Central memory CD8-positive, alpha-beta T cell (primary cell): ENCODE measurements around the gene PSMB11.

Experiments
- ATAC-seq: fragments of 150-1000 bp; cut with Tn5 transposase; replicated peaks from 2 replicates; pipeline ENCODE4 v1.10.0; 2022; ENCODE audit warnings: mild to moderate bottlenecking, moderate FRiP score, moderate number of reproducible peaks; ENCODE audit not compliant: poor library complexity, severe bottlenecking; ENCODE audit errors: extremely low read depth
- DNase-seq, 2 donors: peaks; one replicate each; pipeline ENCODE4 v3.0.0; 2021; ENCODE audit warnings: low spot score in 2 of 2
- H3K27ac Mint-ChIP-seq: one replicate; pipeline ENCODE4 v1.8.0; 2022; ENCODE audit warnings: low read depth, mild to moderate bottlenecking, moderate library complexity, mixed read lengths
- H3K27me3 Mint-ChIP-seq: one replicate; pipeline ENCODE4 v1.8.0; 2022; ENCODE audit warnings: mixed read lengths
- H3K36me3 Mint-ChIP-seq: one replicate; pipeline ENCODE4 v1.8.0; 2022; ENCODE audit warnings: mild to moderate bottlenecking, moderate library complexity, mixed read lengths; ENCODE audit not compliant: insufficient read depth
- H3K4me1 Mint-ChIP-seq: one replicate; pipeline ENCODE4 v1.8.0; 2022; ENCODE audit warnings: mixed read lengths
- H3K4me3 Mint-ChIP-seq: one replicate; pipeline ENCODE4 v1.8.0; 2022; ENCODE audit warnings: mild to moderate bottlenecking, moderate library complexity, mixed read lengths
- H3K9me3 Mint-ChIP-seq: one replicate; pipeline ENCODE4 v1.8.0; 2022; ENCODE audit warnings: mixed read lengths

Gene PSMB11

GRCh38 chr14:23093104-23093503 lies 51.1 kb downstream of the PSMB11 start:
- Mint-ChIP-seq H3K36me3 (peaks cover 53% of the 10 kb centered on the region), H3K9me3 (no peaks in the 10 kb centered on the region), H3K4me3 (no peak overlapping the region), H3K4me1 (peaks cover 13% of the 10 kb centered on the region), H3K27me3 (no peaks in the 10 kb centered on the region), H3K27ac (no peak overlapping the region)
- DNase-seq (no peak), ATAC-seq (no peak)

DNA sequence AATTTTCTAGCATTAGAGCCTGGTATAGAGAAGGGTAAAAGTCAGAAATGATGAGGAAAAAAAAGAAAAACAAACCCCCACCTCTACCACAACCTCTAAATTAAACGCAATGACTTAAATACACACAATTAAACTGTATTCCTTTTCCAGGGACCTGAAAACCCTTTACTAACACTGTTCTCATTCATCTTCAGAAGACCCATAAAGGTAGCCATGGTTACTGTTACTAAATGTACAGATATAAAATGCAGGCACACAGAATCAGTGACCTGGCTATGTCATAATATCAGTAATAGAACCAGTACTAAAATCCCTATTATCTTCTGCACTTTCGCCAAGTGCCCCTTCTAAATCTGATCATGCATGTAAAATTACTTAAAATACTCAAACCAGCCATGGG lies 51.5 kb downstream of the PSMB11 start:
- H3K36me3 Mint-ChIP-seq: peaks cover 52% of the 10 kb centered on the region
- no peaks in the 10 kb centered on the region for H3K27me3 Mint-ChIP-seq
- H3K27ac Mint-ChIP-seq: no peak overlapping the region
- peaks cover 13% of the 10 kb centered on the region for H3K4me1 Mint-ChIP-seq
- ATAC-seq (no peak), DNase-seq (no peak)
- H3K4me3 Mint-ChIP-seq: no peak overlapping the region
- H3K9me3 Mint-ChIP-seq: no peaks in the 10 kb centered on the region
